PC-3 (cell line): Measurements from ENCODE around the gene TTC27. TPM values are rescaled to one million over a fixed set of nuclear protein-coding genes. Genes with fewer than 3 reads are reported as not detected.

Experiments
- ATAC-seq: fragments of 200-7000 bp; cut with Tn5 transposase; 2 replicates; pipeline ENCODE4 v1.9.1; 2020; ENCODE audit warnings: mild to moderate bottlenecking, moderate library complexity
- BruUV-seq: library from RNA; stranded (reverse); fragments of 400-500 nt; replicated peaks from 2 replicates; lab custom pipeline; 2021; lab: Mats Ljungman, UMichigan
- CTCF ChIA-PET: fragments of 300-600 bp; sonication (Branson Sonifier 250); formaldehyde crosslinking; loops from one replicate; lab custom pipeline; 2022; ENCODE audit warnings: antibody characterized with exemption; lab: Charles Lee
- POLR2A ChIA-PET: fragments of 300-600 bp; sonication (Branson Sonifier 250); formaldehyde crosslinking; loops from one replicate; lab custom pipeline; 2022; ENCODE audit warnings: antibody characterized with exemption; ENCODE audit not compliant: unreplicated experiment; lab: Charles Lee
- DNase-seq: peaks from one replicate; pipeline ENCODE4 v3.0.0-alpha.2; 2015
- H2AFZ ChIP-seq: fragments of 300-600 bp; sonication (generic); 2 replicates; pipeline ENCODE4 v1.6.0; 2016; ENCODE audit warnings: antibody characterized with exemption, low read length
- H3F3A ChIP-seq: fragments of 300-600 bp; sonication (generic); one replicate; pipeline ENCODE4 v1.6.0; 2017; ENCODE audit warnings: antibody characterized with exemption, low read length, control low read depth, mild to moderate bottlenecking; ENCODE audit not compliant: unreplicated experiment
- H3K27ac ChIP-seq: fragments of 300-600 bp; sonication (generic); 2 replicates; pipeline ENCODE4 v1.5.1; 2016; ENCODE audit warnings: mild to moderate bottlenecking, low read length
- H3K27me3 ChIP-seq: fragments of 300-600 bp; sonication (generic); 2 replicates; pipeline ENCODE4 v1.6.1; 2016; ENCODE audit warnings: low read length, mixed read lengths
- H3K36me3 ChIP-seq: fragments of 300-600 bp; sonication (generic); 2 replicates; pipeline ENCODE4 v1.6.1; 2016; ENCODE audit warnings: low read depth, mixed run types, low read length, mixed read lengths
- H3K4me1 ChIP-seq: fragments of 300-600 bp; sonication (generic); 2 replicates; pipeline ENCODE4 v1.5.1; 2016; ENCODE audit warnings: low read length; ENCODE audit not compliant: insufficient read depth
- H3K4me2 ChIP-seq: fragments of 300-600 bp; sonication (generic); 2 replicates; pipeline ENCODE4 v1.6.0; 2016; ENCODE audit warnings: low read length
- H3K4me3 ChIP-seq: fragments of 300-600 bp; sonication (generic); 2 replicates; pipeline ENCODE4 v1.5.1; 2016; ENCODE audit warnings: mild to moderate bottlenecking, low read length, mixed read lengths
- H3K79me2 ChIP-seq: fragments of 300-600 bp; sonication (generic); 2 replicates; pipeline ENCODE4 v1.6.1; 2017; ENCODE audit warnings: low read length, mixed read lengths
- H3K9ac ChIP-seq: fragments of 300-600 bp; sonication (generic); 2 replicates; pipeline ENCODE4 v1.6.0; 2016; ENCODE audit warnings: mild to moderate bottlenecking, low read length
- H3K9me2 ChIP-seq: fragments of 300-600 bp; sonication (generic); replicated peaks from 2 replicates; pipeline ENCODE4 v1.6.1; 2016; ENCODE audit warnings: mixed run types, low read length, mixed read lengths
- H3K9me3 ChIP-seq: fragments of 300-600 bp; sonication (generic); 2 replicates; pipeline ENCODE4 v1.6.1; 2016; ENCODE audit warnings: low read length, mixed read lengths
- H4K20me1 ChIP-seq: fragments of 300-600 bp; sonication (generic); 2 replicates; pipeline ENCODE4 v1.6.1; 2016; ENCODE audit warnings: low read length, mixed read lengths
- CTCF ChIP-seq: fragments of 300-600 bp; sonication (generic); conservative IDR thresholded peaks from 2 replicates; pipeline ENCODE4 v1.5.1; 2017; ENCODE audit warnings: antibody characterized with exemption, low read depth, mild to moderate bottlenecking, low read length
- EZH2 ChIP-seq: fragments of 300-600 bp; sonication (generic); IDR thresholded peaks from one replicate; pipeline ENCODE4 v1.6.1; 2017; ENCODE audit warnings: antibody characterized with exemption, mild to moderate bottlenecking, low read length; ENCODE audit not compliant: unreplicated experiment
- EZH2phosphoT487 ChIP-seq: fragments of 300-600 bp; sonication (generic); IDR thresholded peaks from 2 replicates; pipeline ENCODE4 v1.6.1; 2018; ENCODE audit warnings: mild to moderate bottlenecking, antibody characterized with exemption, low read length, borderline replicate concordance
- intact Hi-C: fragments of 100-400 bp; cut with micrococcal nuclease; formaldehyde crosslinking; loops from 2 replicates; pipeline ENCODE4 v1.9.0; 2023
- total RNA-seq: library from RNA; depleted of rRNA; stranded (reverse); fragments of >200 nt; gene quantifications from 2 replicates; pipeline ENCODE4 v1.2.3, GENCODE V29; 2014

Gene TTC27
- total RNA-seq, 1 experiment from 2014 or later = 33.0 TPM

GRCh38 chr2:32772638-32773447 is 145.0 kb downstream of the TTC27 start:
- intact Hi-C loops = loop anchor here (1.0 to 10.0 kb wide), 6 partner anchors 173 to 810 kb away; partner anchors contain the start of gene LTBP1
- Histone ChIP-seq H3K36me3 (no peaks in the 10 kb centered on the region), H3K27me3 (no peaks in the 10 kb centered on the region), H3K4me3 (no peak overlapping the region), H3K4me1 (no peaks in the 10 kb centered on the region), H3K4me2 (no peak overlapping the region), H2AFZ (no peak overlapping the region), H3K27ac (no peak overlapping the region), H4K20me1 (no peaks in the 10 kb centered on the region), H3K9ac (no peak overlapping the region), H3K9me2 (no peaks in the 10 kb centered on the region), H3K79me2 (no peaks in the 10 kb centered on the region), H3F3A (no peaks in the 10 kb centered on the region), H3K9me3 (no peaks in the 10 kb centered on the region)
- DNase-seq (peak; percentile 73), ATAC-seq (peak; percentile 75)
- ChIA-PET POLR2A (no interaction called here), CTCF (interaction anchor here (0.5 kb wide), 1 partner anchor 301 kb away, joined by 4 read pairs; no protein-coding TSS in a partner anchor)
- peak; percentile 91 for TF ChIP-seq CTCF
- no peak for TF ChIP-seq EZH2phosphoT487
- TF ChIP-seq EZH2 = no peak
- no TSS peak for BruUV-seq

GRCh38 chr2:32773448-32773808 is 145.6 kb downstream of the TTC27 start:
- ChIA-PET CTCF (interaction anchor here (0.5 kb wide), 1 partner anchor 300 kb away, joined by 4 read pairs; no protein-coding TSS in a partner anchor), POLR2A (no interaction called here)
- H4K20me1 ChIP-seq = no peaks in the 10 kb centered on the region
- H3K36me3 ChIP-seq = no peaks in the 10 kb centered on the region
- H3F3A ChIP-seq = no peaks in the 10 kb centered on the region
- no TSS peak for BruUV-seq
- no peaks in the 10 kb centered on the region for H3K27me3 ChIP-seq
- DNase-seq = no peak
- TF ChIP-seq CTCF = no peak
- no peak for TF ChIP-seq EZH2phosphoT487
- TF ChIP-seq EZH2 = no peak
- H3K9ac ChIP-seq = no peak overlapping the region
- intact Hi-C loops = loop anchor here (5.0 to 10.0 kb wide), 3 partner anchors 314 to 601 kb away; no protein-coding TSS in a partner anchor
- H3K27ac ChIP-seq = no peak overlapping the region
- no peaks in the 10 kb centered on the region for H3K9me2 ChIP-seq
- H3K79me2 ChIP-seq = no peaks in the 10 kb centered on the region
- H3K4me2 ChIP-seq = no peak overlapping the region
- ATAC-seq = no peak
- no peak overlapping the region for H2AFZ ChIP-seq
- H3K4me1 ChIP-seq = no peaks in the 10 kb centered on the region
- H3K9me3 ChIP-seq = no peaks in the 10 kb centered on the region
- H3K4me3 ChIP-seq = no peak overlapping the region
